Neural progenitor cell (in vitro differentiated cells): Measurements from ENCODE around the gene POLR1C. TPM values are rescaled to one million over a fixed set of nuclear protein-coding genes. Genes with fewer than 3 reads are reported as not detected.
"Not testable (repeated sequence)": the region's sequence is repeated elsewhere in the genome, so short reads cannot be mapped to it uniquely, and the experiment has no call there.

Source experiments
- DNase-seq: peaks from one replicate; pipeline ENCODE4 v3.0.0-alpha.2; 2016; ENCODE audit warnings: low spot score
- H2AFZ ChIP-seq: fragments of 200-600 bp; sonication (generic); replicated peaks from 2 replicates; pipeline ENCODE4 v1.6.1; 2016; ENCODE audit warnings: antibody characterized with exemption
- H3F3A ChIP-seq: fragments of 200-600 bp; sonication (generic); 2 replicates; pipeline ENCODE4 v1.6.1; 2016; ENCODE audit warnings: antibody characterized with exemption, low read depth
- H3K27ac ChIP-seq: fragments of 200-600 bp; sonication (generic); 2 replicates; pipeline ENCODE4 v1.5.1; 2016; ENCODE audit warnings: mild to moderate bottlenecking
- H3K27me3 ChIP-seq: fragments of 200-600 bp; sonication (generic); 2 replicates; pipeline ENCODE4 v1.6.1; 2016; ENCODE audit warnings: mild to moderate bottlenecking, moderate library complexity
- H3K36me3 ChIP-seq: fragments of 200-600 bp; sonication (generic); 2 replicates; pipeline ENCODE4 v1.5.1; 2016
- H3K4me1 ChIP-seq: fragments of 200-600 bp; sonication (generic); 2 replicates; pipeline ENCODE4 v1.6.1; 2016; ENCODE audit warnings: mixed run types
- H3K4me2 ChIP-seq: fragments of 200-600 bp; sonication (generic); 2 replicates; pipeline ENCODE4 v1.6.1; 2016
- H3K4me3 ChIP-seq: fragments of 200-600 bp; sonication (generic); 2 replicates; pipeline ENCODE4 v1.5.1; 2016
- H3K79me2 ChIP-seq: fragments of 200-600 bp; sonication (generic); 2 replicates; pipeline ENCODE4 v1.6.1; 2016; ENCODE audit warnings: low read depth
- H3K9ac ChIP-seq: fragments of 200-600 bp; sonication (generic); 2 replicates; pipeline ENCODE4 v1.6.1; 2016
- H3K9me3 ChIP-seq: fragments of 200-600 bp; sonication (generic); 2 replicates; pipeline ENCODE4 v1.5.1; 2016; ENCODE audit warnings: low read depth
- H4K20me1 ChIP-seq: fragments of 200-600 bp; sonication (generic); 2 replicates; pipeline ENCODE4 v1.6.1; 2016; ENCODE audit warnings: low read depth
- H3K27ac Mint-ChIP-seq: 3 replicates; pipeline ENCODE4 v1.8.0; 2021; ENCODE audit warnings: mixed read lengths
- H3K27me3 Mint-ChIP-seq: 2 replicates; pipeline ENCODE4 v1.8.0; 2022; ENCODE audit warnings: low read depth, mild to moderate bottlenecking, inconsistent platforms, moderate library complexity, mixed read lengths; ENCODE audit not compliant: insufficient read depth
- H3K36me3 Mint-ChIP-seq: 3 replicates; pipeline ENCODE4 v1.8.0; 2021; ENCODE audit warnings: mixed read lengths
- H3K4me1 Mint-ChIP-seq: 3 replicates; pipeline ENCODE4 v1.8.0; 2021; ENCODE audit warnings: mixed read lengths
- H3K4me3 Mint-ChIP-seq: 3 replicates; pipeline ENCODE4 v1.8.0; 2021; ENCODE audit warnings: mild to moderate bottlenecking, moderate library complexity, mixed read lengths
- H3K9me3 Mint-ChIP-seq: 3 replicates; pipeline ENCODE4 v1.8.0; 2020; ENCODE audit warnings: mixed read lengths
- EZH2 ChIP-seq: fragments of 200-600 bp; sonication (generic); IDR thresholded peaks from 2 replicates; pipeline ENCODE4 v1.6.1; 2017; ENCODE audit warnings: antibody characterized with exemption, mild to moderate bottlenecking, moderate library complexity
- EZH2phosphoT487 ChIP-seq: fragments of 200-600 bp; sonication (generic); IDR thresholded peaks from 2 replicates; pipeline ENCODE4 v1.6.1; 2017; ENCODE audit warnings: antibody characterized with exemption
- total RNA-seq: library from RNA; depleted of rRNA; stranded (reverse); fragments of >200 nt; gene quantifications from 2 replicates; pipeline ENCODE4 v1.2.3, GENCODE V29; 2015; ENCODE audit warnings: low replicate concordance
- TF ChIP-seq, protein P1 (sequence below): fragments of 200-600 bp; sonication (generic); IDR thresholded peaks from 2 replicates; pipeline ENCODE4 v1.5.1; 2017; ENCODE audit warnings: antibody characterized with exemption, mild to moderate bottlenecking

The POLR1C gene
- total RNA-seq, 1 donor from 2014 or later: 24.4 TPM

DNA sequence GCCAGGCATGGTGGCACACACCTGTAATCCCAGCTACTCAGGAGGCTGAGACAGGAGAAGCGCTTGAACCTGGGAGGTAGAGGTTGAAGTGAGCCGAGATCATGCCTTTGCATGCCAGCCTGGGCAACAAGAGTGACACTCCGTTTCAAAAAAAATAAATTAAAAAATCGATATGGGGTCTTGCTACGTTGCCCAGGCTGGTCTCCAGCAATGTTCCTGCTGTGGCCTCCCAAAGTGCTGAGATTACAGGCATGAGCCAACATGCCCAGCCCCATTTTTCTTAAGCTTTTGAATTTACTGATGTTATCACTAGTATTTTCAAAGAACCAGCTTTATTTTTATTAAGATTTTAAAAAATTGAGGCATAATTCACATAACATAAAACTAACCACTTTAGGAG lies 23.6 kb downstream of the POLR1C start:
- no peak overlapping the region for H3K4me3 Mint-ChIP-seq
- Histone ChIP-seq H3K4me3 (no peak overlapping the region), H3F3A (no peaks in the 10 kb centered on the region), H3K9ac (no peak overlapping the region), H4K20me1 (no peaks in the 10 kb centered on the region), H2AFZ (no peak overlapping the region), H3K27me3 (no peaks in the 10 kb centered on the region), H3K9me3 (no peaks in the 10 kb centered on the region), H3K27ac (no peak overlapping the region), H3K4me1 (no peaks in the 10 kb centered on the region), H3K36me3 (peaks cover 21% of the 10 kb centered on the region), H3K79me2 (no peaks in the 10 kb centered on the region), H3K4me2 (no peak overlapping the region)
- peaks cover 15% of the 10 kb centered on the region for H3K36me3 Mint-ChIP-seq
- TF ChIP-seq EZH2phosphoT487 (no peak), EZH2 (no peak)
- TF ChIP-seq, protein P1, sequence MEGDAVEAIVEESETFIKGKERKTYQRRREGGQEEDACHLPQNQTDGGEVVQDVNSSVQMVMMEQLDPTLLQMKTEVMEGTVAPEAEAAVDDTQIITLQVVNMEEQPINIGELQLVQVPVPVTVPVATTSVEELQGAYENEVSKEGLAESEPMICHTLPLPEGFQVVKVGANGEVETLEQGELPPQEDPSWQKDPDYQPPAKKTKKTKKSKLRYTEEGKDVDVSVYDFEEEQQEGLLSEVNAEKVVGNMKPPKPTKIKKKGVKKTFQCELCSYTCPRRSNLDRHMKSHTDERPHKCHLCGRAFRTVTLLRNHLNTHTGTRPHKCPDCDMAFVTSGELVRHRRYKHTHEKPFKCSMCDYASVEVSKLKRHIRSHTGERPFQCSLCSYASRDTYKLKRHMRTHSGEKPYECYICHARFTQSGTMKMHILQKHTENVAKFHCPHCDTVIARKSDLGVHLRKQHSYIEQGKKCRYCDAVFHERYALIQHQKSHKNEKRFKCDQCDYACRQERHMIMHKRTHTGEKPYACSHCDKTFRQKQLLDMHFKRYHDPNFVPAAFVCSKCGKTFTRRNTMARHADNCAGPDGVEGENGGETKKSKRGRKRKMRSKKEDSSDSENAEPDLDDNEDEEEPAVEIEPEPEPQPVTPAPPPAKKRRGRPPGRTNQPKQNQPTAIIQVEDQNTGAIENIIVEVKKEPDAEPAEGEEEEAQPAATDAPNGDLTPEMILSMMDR: no peak
- no peaks in the 10 kb centered on the region for H3K27me3 Mint-ChIP-seq
- DNase-seq: no peak
- no peaks in the 10 kb centered on the region for H3K4me1 Mint-ChIP-seq
- no peaks in the 10 kb centered on the region for H3K9me3 Mint-ChIP-seq
- H3K27ac Mint-ChIP-seq: no peak overlapping the region

DNA sequence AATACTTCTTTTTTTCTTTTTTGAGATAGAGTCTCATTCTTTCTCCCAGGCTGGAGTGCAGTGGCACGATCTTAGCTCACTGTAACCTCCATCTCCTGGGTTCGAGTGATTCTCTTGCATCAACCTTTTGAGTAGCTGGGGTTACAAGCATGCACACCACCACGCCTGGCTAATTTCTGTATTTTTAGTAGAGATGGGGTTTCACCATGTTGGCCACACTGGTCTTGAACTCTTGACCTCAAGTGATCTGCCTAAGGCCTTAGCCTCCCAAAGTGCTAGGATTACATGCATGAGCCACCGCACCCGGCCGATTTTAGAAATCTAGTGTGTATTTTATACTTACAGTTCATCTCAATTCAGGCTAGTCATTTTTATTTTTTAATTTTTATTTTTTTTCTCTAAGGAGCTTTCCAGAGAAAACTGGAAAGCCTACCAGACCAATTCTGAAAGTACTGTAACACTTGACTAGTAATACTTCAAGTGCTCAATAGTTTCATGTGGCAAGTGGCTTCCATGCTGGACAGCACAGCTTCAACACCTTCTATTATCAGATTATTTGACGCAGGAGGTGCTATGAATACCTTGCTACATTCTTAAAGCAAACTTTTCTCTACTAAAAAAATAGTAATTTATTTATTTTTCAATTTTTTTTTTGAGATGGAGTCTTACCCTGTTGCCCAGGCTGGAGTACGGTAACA lies 25.0 kb downstream of the POLR1C start:
- peaks cover 32% of the 10 kb centered on the region for H3K36me3 ChIP-seq
- no peaks in the 10 kb centered on the region for H3K9me3 Mint-ChIP-seq
- no peaks in the 10 kb centered on the region for H3K27me3 Mint-ChIP-seq
- H2AFZ ChIP-seq: no peak overlapping the region
- H3K27me3 ChIP-seq: no peaks in the 10 kb centered on the region
- no peak overlapping the region for H3K4me3 ChIP-seq
- H3K4me1 ChIP-seq: no peaks in the 10 kb centered on the region
- H3K4me2 ChIP-seq: no peak overlapping the region
- H3F3A ChIP-seq: no peaks in the 10 kb centered on the region
- TF ChIP-seq EZH2phosphoT487 (no peak), EZH2 (no peak)
- no peak overlapping the region for H3K27ac Mint-ChIP-seq
- no peaks in the 10 kb centered on the region for H3K4me1 Mint-ChIP-seq
- H3K9ac ChIP-seq: no peak overlapping the region
- peaks cover 26% of the 10 kb centered on the region for H3K36me3 Mint-ChIP-seq
- H3K79me2 ChIP-seq: no peaks in the 10 kb centered on the region
- no peak overlapping the region for H3K4me3 Mint-ChIP-seq
- no peaks in the 10 kb centered on the region for H4K20me1 ChIP-seq
- no peaks in the 10 kb centered on the region for H3K9me3 ChIP-seq
- no peak overlapping the region for H3K27ac ChIP-seq
- DNase-seq: no peak

DNA sequence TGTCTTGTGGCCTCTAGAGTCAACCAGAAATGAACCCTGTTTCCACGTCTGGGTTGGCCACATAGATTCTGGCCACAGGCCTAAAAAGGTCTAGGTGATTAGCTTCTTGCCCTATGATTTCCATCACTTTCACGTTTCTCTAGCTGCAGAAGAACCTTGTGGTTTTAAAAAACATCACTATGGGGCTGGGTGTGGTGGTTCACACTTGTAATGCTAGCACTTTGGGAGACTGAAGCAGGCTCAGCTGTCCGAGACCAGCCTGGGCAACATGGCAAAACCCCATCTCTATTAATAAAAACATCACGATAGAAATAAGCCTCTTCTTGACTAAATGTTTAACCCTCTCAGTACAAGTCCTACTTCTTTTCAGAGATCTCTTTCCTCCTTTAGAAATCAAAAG lies 27.6 kb downstream of the POLR1C start:
- H3K27me3 Mint-ChIP-seq: no peaks in the 10 kb centered on the region
- Histone ChIP-seq H3K9me3 (no peaks in the 10 kb centered on the region), H3K27me3 (no peaks in the 10 kb centered on the region), H3K4me1 (no peaks in the 10 kb centered on the region), H3K9ac (no peak overlapping the region), H4K20me1 (no peaks in the 10 kb centered on the region), H3K36me3 (peaks cover 43% of the 10 kb centered on the region), H3F3A (no peaks in the 10 kb centered on the region), H3K4me2 (no peak overlapping the region), H3K27ac (no peak overlapping the region), H3K4me3 (no peak overlapping the region), H2AFZ (no peak overlapping the region), H3K79me2 (no peaks in the 10 kb centered on the region)
- no peaks in the 10 kb centered on the region for H3K4me1 Mint-ChIP-seq
- H3K9me3 Mint-ChIP-seq: no peaks in the 10 kb centered on the region
- no peak overlapping the region for H3K27ac Mint-ChIP-seq
- peaks cover 30% of the 10 kb centered on the region for H3K36me3 Mint-ChIP-seq
- no peak for DNase-seq
- H3K4me3 Mint-ChIP-seq: no peak overlapping the region
- TF ChIP-seq, protein P1: no peak
- no peak for TF ChIP-seq EZH2
- no peak for TF ChIP-seq EZH2phosphoT487

DNA sequence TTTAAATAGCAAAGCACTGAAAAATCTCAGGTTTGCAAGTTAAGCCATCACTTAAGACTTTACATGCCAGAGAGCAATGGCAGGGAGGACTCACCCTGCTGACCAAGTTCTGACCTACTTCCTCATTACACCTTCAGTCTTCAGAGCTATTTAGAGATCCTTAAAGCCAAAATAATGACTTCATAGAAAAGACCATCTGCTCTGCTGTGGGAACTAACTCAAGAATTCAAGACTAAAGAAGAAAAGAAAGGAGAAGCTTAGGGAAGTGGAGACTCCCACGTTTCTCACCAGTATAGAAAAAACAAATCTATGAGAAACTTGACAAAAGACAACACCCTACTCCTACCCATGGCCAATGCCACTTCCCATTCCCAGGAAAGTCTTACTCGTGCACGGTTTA lies 30.3 kb downstream of the POLR1C start:
- no peak for TF ChIP-seq EZH2
- no peak for TF ChIP-seq EZH2phosphoT487
- TF ChIP-seq, protein P1: no peak
- no peaks in the 10 kb centered on the region for H3K79me2 ChIP-seq
- H3K4me1 ChIP-seq: no peaks in the 10 kb centered on the region
- no peak overlapping the region for H3K27ac Mint-ChIP-seq
- H3K27me3 Mint-ChIP-seq: no peaks in the 10 kb centered on the region
- DNase-seq: no peak
- H3K4me2 ChIP-seq: no peak overlapping the region
- H3K9me3 Mint-ChIP-seq: no peaks in the 10 kb centered on the region
- no peaks in the 10 kb centered on the region for H3F3A ChIP-seq
- H4K20me1 ChIP-seq: no peaks in the 10 kb centered on the region
- H3K36me3 ChIP-seq: peaks cover 48% of the 10 kb centered on the region
- no peak overlapping the region for H3K4me3 Mint-ChIP-seq
- no peak overlapping the region for H3K27ac ChIP-seq
- H3K4me1 Mint-ChIP-seq: no peaks in the 10 kb centered on the region
- no peak overlapping the region for H2AFZ ChIP-seq
- H3K9me3 ChIP-seq: no peaks in the 10 kb centered on the region
- H3K4me3 ChIP-seq: no peak overlapping the region
- H3K36me3 Mint-ChIP-seq: peaks cover 28% of the 10 kb centered on the region
- no peaks in the 10 kb centered on the region for H3K27me3 ChIP-seq
- H3K9ac ChIP-seq: no peak overlapping the region

DNA sequence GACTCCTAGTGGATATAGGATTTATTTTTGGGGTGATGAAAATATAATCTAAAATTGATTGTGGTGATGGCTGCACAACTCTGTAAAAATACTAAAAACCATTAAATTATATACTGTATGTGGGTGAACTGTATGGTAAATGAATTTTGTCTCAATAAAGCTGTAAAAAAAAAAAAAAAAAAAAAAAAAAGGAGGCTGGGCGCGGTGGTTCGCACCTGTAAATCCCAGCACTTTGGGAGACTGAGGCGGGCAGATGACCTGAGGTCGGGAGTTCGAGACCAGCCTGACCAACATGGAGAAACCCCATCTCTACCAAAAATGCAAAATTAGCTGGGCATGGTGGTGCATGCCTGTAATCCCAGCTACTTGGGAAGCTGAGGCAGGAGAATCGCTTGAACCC lies 40.7 kb downstream of the POLR1C start:
- H4K20me1 ChIP-seq, H3K79me2 ChIP-seq, H3K9ac ChIP-seq, H3K27me3 ChIP-seq, H3K4me1 Mint-ChIP-seq, H3K4me3 ChIP-seq, H3K4me1 ChIP-seq, H3K27ac ChIP-seq, H3K4me2 ChIP-seq, H3K27me3 Mint-ChIP-seq, H2AFZ ChIP-seq, H3K9me3 Mint-ChIP-seq, DNase-seq, H3F3A ChIP-seq, H3K9me3 ChIP-seq, H3K4me3 Mint-ChIP-seq, H3K27ac Mint-ChIP-seq: not testable (repeated sequence)
- peaks cover 23% of the 10 kb centered on the region for H3K36me3 Mint-ChIP-seq
- peaks cover 40% of the 10 kb centered on the region for H3K36me3 ChIP-seq
